C4-2B (cell line): ENCODE results near the gene PRDM5.

Experiments used
- H3K27ac ChIP-seq: fragments of 450-650 bp; 2 replicates; pipeline ENCODE4 v1.5.1; 2017
- ZFX ChIP-seq: fragments of 450-650 bp; IDR thresholded peaks from 2 replicates; pipeline ENCODE4 v1.6.1; 2017
- TF ChIP-seq, protein P1 (sequence below): fragments of 450-650 bp; conservative IDR thresholded peaks from 2 replicates; pipeline ENCODE4 v1.5.1; 2017; ENCODE audit warnings: mild to moderate bottlenecking

PRDM5 gene

DNA sequence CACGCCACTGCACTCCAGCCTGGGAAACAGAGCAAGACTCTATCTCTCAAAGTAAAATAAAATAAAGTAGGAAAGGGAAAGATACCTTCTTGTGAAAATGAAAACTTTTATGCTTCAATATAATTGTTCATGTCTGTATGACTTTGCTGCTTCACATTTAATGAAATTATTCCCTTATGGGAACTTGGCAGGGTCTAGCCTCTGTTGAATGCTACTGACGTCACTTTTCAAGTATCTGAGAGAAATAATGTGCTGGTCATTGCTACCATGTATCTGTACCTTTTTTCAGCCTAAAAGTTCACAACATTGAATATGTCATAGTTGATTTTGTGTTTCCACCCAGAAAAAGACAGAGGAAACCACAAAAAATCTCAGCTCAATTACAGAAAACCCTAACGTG lies 65.2 kb downstream of the PRDM5 start:
- no peak overlapping the region for H3K27ac ChIP-seq
- no peak for TF ChIP-seq ZFX
- TF ChIP-seq, protein P1, sequence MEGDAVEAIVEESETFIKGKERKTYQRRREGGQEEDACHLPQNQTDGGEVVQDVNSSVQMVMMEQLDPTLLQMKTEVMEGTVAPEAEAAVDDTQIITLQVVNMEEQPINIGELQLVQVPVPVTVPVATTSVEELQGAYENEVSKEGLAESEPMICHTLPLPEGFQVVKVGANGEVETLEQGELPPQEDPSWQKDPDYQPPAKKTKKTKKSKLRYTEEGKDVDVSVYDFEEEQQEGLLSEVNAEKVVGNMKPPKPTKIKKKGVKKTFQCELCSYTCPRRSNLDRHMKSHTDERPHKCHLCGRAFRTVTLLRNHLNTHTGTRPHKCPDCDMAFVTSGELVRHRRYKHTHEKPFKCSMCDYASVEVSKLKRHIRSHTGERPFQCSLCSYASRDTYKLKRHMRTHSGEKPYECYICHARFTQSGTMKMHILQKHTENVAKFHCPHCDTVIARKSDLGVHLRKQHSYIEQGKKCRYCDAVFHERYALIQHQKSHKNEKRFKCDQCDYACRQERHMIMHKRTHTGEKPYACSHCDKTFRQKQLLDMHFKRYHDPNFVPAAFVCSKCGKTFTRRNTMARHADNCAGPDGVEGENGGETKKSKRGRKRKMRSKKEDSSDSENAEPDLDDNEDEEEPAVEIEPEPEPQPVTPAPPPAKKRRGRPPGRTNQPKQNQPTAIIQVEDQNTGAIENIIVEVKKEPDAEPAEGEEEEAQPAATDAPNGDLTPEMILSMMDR, result no peak

- TF ChIP-seq, protein P1, result no peak
- TF ChIP-seq ZFX, result no peak
These were observed 66.2 kb downstream of the PRDM5 start for GRCh38 chr4:120856294-120856693.

DNA sequence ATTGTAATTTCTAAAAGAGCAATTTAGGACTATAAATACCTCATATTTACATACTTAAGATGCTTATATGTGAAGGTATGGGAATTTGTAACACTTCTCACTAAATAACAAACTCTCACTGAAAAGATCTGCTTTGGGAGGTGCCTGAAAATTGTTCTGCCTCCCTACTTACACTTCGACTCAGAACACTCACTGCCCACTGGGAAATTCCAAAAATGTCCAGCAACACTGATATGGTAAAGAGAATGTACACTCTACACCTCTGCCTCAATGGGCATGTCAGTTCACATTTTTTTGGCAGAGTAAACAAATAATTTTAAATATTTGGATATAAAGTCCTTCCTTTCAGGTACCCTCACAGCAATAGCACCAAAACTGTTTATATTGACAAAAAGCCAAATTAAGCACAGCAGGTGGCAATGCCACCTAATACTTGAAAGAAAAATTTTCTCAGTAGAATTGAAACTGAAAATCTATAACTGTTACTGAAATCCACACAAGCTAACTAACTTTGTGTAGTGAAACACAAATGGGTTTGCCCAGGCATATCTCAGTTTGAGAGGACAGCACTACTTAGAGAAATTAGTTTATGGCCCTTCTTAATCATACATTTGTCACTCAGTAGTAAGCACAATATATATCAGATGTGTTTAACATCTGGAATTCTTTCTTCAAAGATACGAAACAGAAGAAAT lies 67.1 kb downstream of the PRDM5 start:
- no peak for TF ChIP-seq ZFX
- TF ChIP-seq, protein P1, result no peak
- H3K27ac ChIP-seq, result no peak overlapping the region

More at GRCh38 chr4:120856294-120856693, 66.2 kb downstream of the PRDM5 start:
- H3K27ac ChIP-seq, result no peak overlapping the region

DNA sequence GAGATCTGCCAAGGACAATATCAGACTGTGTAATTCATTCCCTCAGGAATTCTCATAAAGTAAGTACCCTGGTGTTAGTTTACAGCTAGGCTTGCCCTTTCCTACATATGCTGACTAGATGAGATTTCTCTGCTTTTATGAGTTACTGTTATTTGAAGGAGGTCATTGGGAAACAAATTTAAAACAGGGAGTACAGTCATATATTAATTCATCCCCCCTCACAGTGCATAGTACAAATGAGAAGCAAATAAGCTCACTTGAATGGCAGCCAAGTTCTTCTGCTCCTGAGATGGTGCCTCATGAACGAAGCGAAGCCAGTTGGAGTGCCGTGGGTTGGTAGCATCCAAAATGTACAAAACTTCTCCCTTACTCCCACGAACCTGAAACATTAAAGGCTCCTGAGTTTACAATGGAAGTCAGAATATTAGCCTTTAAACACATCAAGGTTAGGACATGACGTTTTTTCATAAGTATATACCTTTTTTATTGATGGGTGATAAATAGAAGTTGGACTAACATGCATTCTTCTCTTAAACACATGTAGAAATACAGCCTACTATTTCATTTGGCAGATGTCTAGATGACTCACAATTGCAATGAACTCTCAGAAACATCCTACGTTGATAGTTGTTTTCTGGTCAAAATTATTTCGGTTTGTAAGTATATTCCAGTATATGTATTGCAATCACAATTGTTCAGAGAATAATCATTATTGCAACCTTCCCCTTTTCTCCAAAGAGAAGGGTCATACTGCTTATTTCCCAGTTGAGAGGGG lies 69.2 kb downstream of the PRDM5 start:
- no peak overlapping the region for H3K27ac ChIP-seq
- TF ChIP-seq ZFX, result no peak
- TF ChIP-seq, protein P1, result no peak

GRCh38 chr4:120850018-120850599 lies 72.4 kb downstream of the PRDM5 start:
- TF ChIP-seq, protein P1, result no peak
- no peak for TF ChIP-seq ZFX
- H3K27ac ChIP-seq, result no peak overlapping the region

GRCh38 chr4:120847019-120847582 lies 75.4 kb downstream of the PRDM5 start:
- H3K27ac ChIP-seq, result no peak overlapping the region
- TF ChIP-seq, protein P1, result no peak
- no peak for TF ChIP-seq ZFX

GRCh38 chr4:120844528-120844921 lies 78.0 kb downstream of the PRDM5 start:
- no peak overlapping the region for H3K27ac ChIP-seq
- TF ChIP-seq ZFX, result no peak
- TF ChIP-seq, protein P1, result no peak
